Mammary epithelial cell (primary cell): ENCODE measurements around the gene EVL.

Experiments
- CTCF ChIP-seq, 2 donors: IDR thresholded peaks in 1 of 2; conservative IDR thresholded peaks in 1 of 2; 2 replicates each; pipeline ENCODE4 v1.5.1; 2011 to 2012; ENCODE audit warnings: inconsistent platforms in 2 of 2, low read length in 2 of 2, mild to moderate bottlenecking in 2 of 2, control low read depth in 1 of 2, low read depth in 1 of 2; ENCODE audit not compliant: insufficient read depth in 1 of 2; ENCODE audit errors: extremely low read depth in 1 of 2
- EZH2 ChIP-seq: IDR thresholded peaks from 2 replicates; pipeline ENCODE4 v1.6.1; 2012; ENCODE audit warnings: low read length, inconsistent platforms, borderline replicate concordance

- TF ChIP-seq CTCF (conservative IDR thresholded peaks at IDR 0.05 in 1 of 2, IDR thresholded peaks at IDR 0.05 in 1 of 2; ENCODE audit: extremely low read depth in 1 of 2, insufficient read depth in 1 of 2, low read depth in 1 of 2, low read length in 2 of 2) (no peak), EZH2 (no peak)
Measured at GRCh38 chr14:100110816-100111215, 45.6 kb downstream of the EVL start.
